AG04450 (cell line): Measurements from ENCODE around the gene TLE1. TPM values are rescaled to one million over a fixed set of nuclear protein-coding genes. Genes with fewer than 3 reads are reported as not detected.

Experiments
- CTCF ChIA-PET: fragments of 300-600, 350-600 bp; formaldehyde crosslinking; extraction: SDS; loops from one replicate; lab custom pipeline; 2022; ENCODE audit warnings: antibody characterized with exemption, inconsistent platforms; lab: Charles Lee
- POLR2A ChIA-PET: fragments of 350-600 bp; formaldehyde crosslinking; extraction: SDS; loops from one replicate; lab custom pipeline; 2021; ENCODE audit warnings: antibody characterized with exemption, inconsistent platforms; lab: Yijun Ruan, JAX
- DNase-seq: peaks from one replicate; pipeline ENCODE4 v3.0.0-alpha.2; 2011; ENCODE audit warnings: low read depth, low spot score
- H3K27ac ChIP-seq: one replicate; pipeline ENCODE4 v1.5.1; 2012; ENCODE audit warnings: low read depth, low read length, control low read depth
- H3K27me3 ChIP-seq: one replicate; pipeline ENCODE4 v1.6.0; 2012; ENCODE audit warnings: low read length; ENCODE audit not compliant: control insufficient read depth, insufficient read depth
- H3K4me3 ChIP-seq: 2 replicates; pipeline ENCODE4 v1.5.1; 2011; ENCODE audit warnings: mild to moderate bottlenecking, low read depth, low read length, control low read depth
- H3K9me3 ChIP-seq: 2 replicates; pipeline ENCODE4 v1.5.1; 2012; ENCODE audit warnings: low read length; ENCODE audit not compliant: control insufficient read depth, insufficient read depth
- CTCF ChIP-seq: IDR thresholded peaks from 2 replicates; pipeline ENCODE4 v1.5.1; 2011; ENCODE audit warnings: low read depth, low read length, control low read depth, inconsistent platforms
- polyA plus RNA-seq: library from polyadenylated mRNA; depleted of rRNA; stranded (reverse); fragments of >200 nt; gene quantifications from 2 replicates; pipeline ENCODE4 v1.2.3, GENCODE V29; 2011

Gene TLE1
- polyA plus RNA-seq, 1 experiment = 42.8 TPM

GRCh38 chr9:81635521-81636254 is 53.7 kb downstream of the TLE1 start:
- no peaks in the 10 kb centered on the region for H3K9me3 ChIP-seq
- ChIA-PET CTCF (no interaction called here), POLR2A (interaction anchor here (1.0 kb wide), 1 partner anchor 18 kb away, joined by 3 read pairs; no protein-coding TSS in a partner anchor)
- peak overlapping the region; percentile 83 for H3K27ac ChIP-seq
- no peak for TF ChIP-seq CTCF
- DNase-seq = no peak
- no peaks in the 10 kb centered on the region for H3K27me3 ChIP-seq
- no peak overlapping the region for H3K4me3 ChIP-seq

GRCh38 chr9:81634915-81635516 is 54.3 kb downstream of the TLE1 start:
- Histone ChIP-seq H3K4me3 (no peak overlapping the region; the same call in 1 of the 2 replicates), H3K9me3 (no peaks in the 10 kb centered on the region), H3K27ac (peak overlapping the region; percentile 66), H3K27me3 (no peaks in the 10 kb centered on the region)
- TF ChIP-seq CTCF = no peak
- ChIA-PET CTCF (no interaction called here), POLR2A (interaction anchor here (1.0 kb wide), 1 partner anchor 18 kb away, joined by 3 read pairs; no protein-coding TSS in a partner anchor)
- DNase-seq = no peak

- peak overlapping the region; percentile 66 for H3K27ac ChIP-seq
Measured at GRCh38 chr9:81633952-81634854, 55.1 kb downstream of the TLE1 start.

GRCh38 chr9:81632599-81632998 is 56.7 kb downstream of the TLE1 start:
- Histone ChIP-seq H3K27ac (no peak overlapping the region), H3K27me3 (no peaks in the 10 kb centered on the region), H3K9me3 (no peaks in the 10 kb centered on the region), H3K4me3 (no peak overlapping the region)
- TF ChIP-seq CTCF = no peak
- DNase-seq = no peak
- ChIA-PET POLR2A (interaction anchor here (0.7 kb wide), 1 partner anchor 58 kb away, joined by 6 read pairs; no protein-coding TSS in a partner anchor), CTCF (no interaction called here)

More at GRCh38 chr9:81633952-81634854, 55.1 kb downstream of the TLE1 start:
- ChIA-PET POLR2A (interaction anchor here (1.0 kb wide), 1 partner anchor 19 kb away, joined by 3 read pairs; no protein-coding TSS in a partner anchor), CTCF (no interaction called here)
- H3K27me3 ChIP-seq = no peaks in the 10 kb centered on the region
- no peak for DNase-seq
- no peaks in the 10 kb centered on the region for H3K9me3 ChIP-seq
- TF ChIP-seq CTCF = no peak
- no peak overlapping the region for H3K4me3 ChIP-seq
